Measurements from ENCODE around the gene PWP1. TPM values are rescaled to one million over a fixed set of nuclear protein-coding genes. Genes with fewer than 3 reads are reported as not detected.
A peak's percentile ranks its signal among the peaks of the same experiment; 100 is the strongest.

The PWP1 gene
- total RNA-seq (54.8 and 64.0 TPM in 2 replicates), polyA plus RNA-seq (60.4 and 63.4 TPM in 2 replicates)

DNA sequence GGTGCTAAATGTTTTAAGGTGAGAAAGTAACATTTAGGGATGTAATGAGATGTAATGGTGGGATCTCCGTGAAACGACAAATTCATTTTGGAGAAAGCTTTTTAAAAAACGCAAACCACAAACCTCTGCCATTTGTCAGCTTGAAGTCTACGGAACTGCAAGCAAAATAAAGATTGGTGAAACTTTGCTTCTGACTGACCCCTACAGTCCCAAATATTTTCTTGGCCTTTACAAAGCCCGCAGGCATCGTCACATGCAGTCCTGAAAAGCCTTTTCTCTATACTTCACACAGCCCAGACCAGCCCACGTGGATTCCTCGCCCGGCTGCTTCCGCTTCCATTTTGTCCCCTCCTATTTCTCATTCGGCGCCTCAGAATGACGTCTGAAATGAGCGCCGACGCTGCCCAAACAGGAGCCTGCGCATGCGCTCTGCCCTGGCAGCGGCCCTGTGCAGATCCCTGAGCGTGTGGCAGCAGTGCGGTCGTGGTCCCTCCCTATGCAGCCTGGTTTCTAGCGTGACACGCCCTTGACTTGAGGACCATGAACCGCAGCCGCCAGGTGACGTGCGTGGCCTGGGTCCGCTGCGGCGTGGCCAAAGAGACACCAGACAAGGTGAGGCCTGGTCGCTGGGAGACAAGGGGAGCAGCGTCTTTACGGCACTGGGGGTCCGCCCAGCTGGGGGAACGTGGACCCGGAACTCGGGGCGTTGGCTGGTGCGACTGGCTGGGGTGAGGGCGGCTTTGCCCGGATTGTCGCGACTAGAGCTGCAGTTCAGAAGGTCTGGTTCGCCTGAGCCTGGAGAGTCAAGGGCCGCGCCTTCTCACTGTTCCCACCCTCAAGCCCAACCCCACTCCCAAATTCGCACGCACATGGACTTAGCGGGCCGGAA, at the start of gene PWP1:
Gene PWP1 (plus strand): TSS at position 440 of the 889 bp plus-strand sequence. CDS start 101 bp downstream, at position 541.
- H3K79me2 ChIP-seq: peaks cover 25% of the 10 kb centered on the region
- peak within 1 kb of the TSS; percentile 90 for H3K4me3 ChIP-seq

DNA sequence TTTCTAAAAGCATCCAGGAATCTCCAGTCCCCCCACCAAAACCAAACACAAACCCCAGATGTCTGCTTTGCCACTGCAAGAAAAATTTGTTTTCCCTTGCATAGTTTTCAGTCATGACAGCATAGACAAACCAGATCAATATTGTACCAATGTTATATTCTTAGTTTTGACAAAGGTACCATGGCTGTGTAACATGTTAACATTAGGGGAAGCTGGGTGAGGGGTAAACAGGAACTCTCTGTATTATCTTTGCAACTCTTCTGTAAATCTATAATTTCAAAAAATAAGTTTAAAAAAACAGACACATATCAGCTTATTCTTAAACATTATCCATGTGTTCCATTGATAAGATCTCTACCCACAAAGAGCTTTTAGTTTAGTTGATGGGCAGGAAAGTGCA, 44.4 kb upstream of the PWP1 start:
- Histone ChIP-seq H3K4me3 (no peak overlapping the region), H3K4me2 (no peak overlapping the region), H3K9me3 (ENCODE audit: low read depth) (no peaks in the 10 kb centered on the region), H3K27ac (no peak overlapping the region), H3K9me2 (replicated peaks; ENCODE audit: insufficient read depth) (no peaks in the 10 kb centered on the region), H3K27me3 (peaks cover 11% of the 10 kb centered on the region), H3K79me2 (no peaks in the 10 kb centered on the region), H4K20me1 (ENCODE audit: insufficient read depth, poor library complexity, severe bottlenecking) (no peaks in the 10 kb centered on the region), H3K36me3 (replicated peaks; ENCODE audit: insufficient read depth, low read depth) (no peaks in the 10 kb centered on the region), H2AFZ (no peak overlapping the region), H3K4me1 (ENCODE audit: insufficient read depth) (peaks cover 4% of the 10 kb centered on the region)
- DNase-seq (ENCODE audit: low spot score): no peak
- TF ChIP-seq EZH2phosphoT487 (IDR thresholded peaks at IDR 0.05; ENCODE audit: low read depth, severe bottlenecking, unreplicated experiment): no peak
- no peak for TF ChIP-seq EZH2 (IDR thresholded peaks at IDR 0.05; ENCODE audit: borderline replicate concordance)
- TF ChIP-seq, protein P1, sequence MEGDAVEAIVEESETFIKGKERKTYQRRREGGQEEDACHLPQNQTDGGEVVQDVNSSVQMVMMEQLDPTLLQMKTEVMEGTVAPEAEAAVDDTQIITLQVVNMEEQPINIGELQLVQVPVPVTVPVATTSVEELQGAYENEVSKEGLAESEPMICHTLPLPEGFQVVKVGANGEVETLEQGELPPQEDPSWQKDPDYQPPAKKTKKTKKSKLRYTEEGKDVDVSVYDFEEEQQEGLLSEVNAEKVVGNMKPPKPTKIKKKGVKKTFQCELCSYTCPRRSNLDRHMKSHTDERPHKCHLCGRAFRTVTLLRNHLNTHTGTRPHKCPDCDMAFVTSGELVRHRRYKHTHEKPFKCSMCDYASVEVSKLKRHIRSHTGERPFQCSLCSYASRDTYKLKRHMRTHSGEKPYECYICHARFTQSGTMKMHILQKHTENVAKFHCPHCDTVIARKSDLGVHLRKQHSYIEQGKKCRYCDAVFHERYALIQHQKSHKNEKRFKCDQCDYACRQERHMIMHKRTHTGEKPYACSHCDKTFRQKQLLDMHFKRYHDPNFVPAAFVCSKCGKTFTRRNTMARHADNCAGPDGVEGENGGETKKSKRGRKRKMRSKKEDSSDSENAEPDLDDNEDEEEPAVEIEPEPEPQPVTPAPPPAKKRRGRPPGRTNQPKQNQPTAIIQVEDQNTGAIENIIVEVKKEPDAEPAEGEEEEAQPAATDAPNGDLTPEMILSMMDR (IDR thresholded peaks at IDR 0.05; ENCODE audit: poor library complexity): no peak

More for the DNA sequence above, at the start of gene PWP1:
- Histone ChIP-seq H3K4me2 (peak within 1 kb of the TSS; percentile 88), H3K4me1 (ENCODE audit: insufficient read depth) (peaks cover 6% of the 10 kb centered on the region), H4K20me1 (ENCODE audit: insufficient read depth, poor library complexity, severe bottlenecking) (no peaks in the 10 kb centered on the region), H3K27me3 (no peaks in the 10 kb centered on the region), H3K36me3 (replicated peaks; ENCODE audit: insufficient read depth, low read depth) (no peaks in the 10 kb centered on the region), H3K27ac (peak within 1 kb of the TSS; percentile 95), H3K9me2 (replicated peaks; ENCODE audit: insufficient read depth) (no peaks in the 10 kb centered on the region), H2AFZ (peak within 1 kb of the TSS; percentile 94), H3K9me3 (ENCODE audit: low read depth) (no peaks in the 10 kb centered on the region)
- no peak for TF ChIP-seq EZH2phosphoT487 (IDR thresholded peaks at IDR 0.05; ENCODE audit: low read depth, severe bottlenecking, unreplicated experiment)
- no peak for TF ChIP-seq EZH2 (IDR thresholded peaks at IDR 0.05; ENCODE audit: borderline replicate concordance)
- TF ChIP-seq, protein P1 (IDR thresholded peaks at IDR 0.05; ENCODE audit: poor library complexity): no peak
- 1% methylated on average over 51 of the region's 51 CpGs for WGBS (ENCODE audit: low lambda C conversion rate, missing lambda C conversion rate)
- DNase-seq (ENCODE audit: low spot score): peak; percentile 99

DNA sequence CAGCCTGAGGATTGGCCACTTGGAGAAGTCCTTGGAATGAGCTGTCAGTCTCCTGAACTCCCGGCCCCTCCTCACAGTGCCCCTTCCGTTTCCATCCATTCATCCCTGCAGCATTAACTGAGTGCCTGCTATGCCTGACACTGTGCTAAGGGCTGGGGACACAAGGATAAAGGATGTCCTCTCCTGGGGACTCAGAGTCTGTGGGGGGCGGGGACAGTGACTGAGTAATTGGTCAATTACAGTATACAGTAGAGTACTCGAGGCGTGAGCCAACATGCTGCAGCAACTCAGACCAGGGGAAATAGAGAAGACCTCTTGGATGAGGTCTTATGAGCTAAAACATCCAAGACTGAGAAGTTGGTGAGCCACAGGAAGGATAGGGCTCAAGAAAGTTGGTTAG, 43.4 kb upstream of the PWP1 start:
- H3K4me2 ChIP-seq: no peak overlapping the region
- H3K4me1 ChIP-seq (ENCODE audit: insufficient read depth): peaks cover 10% of the 10 kb centered on the region
- H3K4me3 ChIP-seq: no peak overlapping the region
- no peak for DNase-seq (ENCODE audit: low spot score)
- H3K9me2 ChIP-seq (replicated peaks; ENCODE audit: insufficient read depth): no peaks in the 10 kb centered on the region
- H3K27ac ChIP-seq: no peak overlapping the region
- peaks cover 11% of the 10 kb centered on the region for H3K27me3 ChIP-seq
- H3K79me2 ChIP-seq: no peaks in the 10 kb centered on the region
- WGBS (ENCODE audit: low lambda C conversion rate, missing lambda C conversion rate): 90% methylated on average over 5 of the region's 5 CpGs
- no peaks in the 10 kb centered on the region for H4K20me1 ChIP-seq (ENCODE audit: insufficient read depth, poor library complexity, severe bottlenecking)
- TF ChIP-seq EZH2 (IDR thresholded peaks at IDR 0.05; ENCODE audit: borderline replicate concordance): no peak
- no peak for TF ChIP-seq EZH2phosphoT487 (IDR thresholded peaks at IDR 0.05; ENCODE audit: low read depth, severe bottlenecking, unreplicated experiment)
- TF ChIP-seq, protein P1 (IDR thresholded peaks at IDR 0.05; ENCODE audit: poor library complexity): no peak
- no peaks in the 10 kb centered on the region for H3K36me3 ChIP-seq (replicated peaks; ENCODE audit: insufficient read depth, low read depth)
- H3K9me3 ChIP-seq (ENCODE audit: low read depth): no peaks in the 10 kb centered on the region
- no peak overlapping the region for H2AFZ ChIP-seq

Measured in hepatocyte (in vitro differentiated cells).